ENCODE measurements around the gene IZUMO1R. TPM values are rescaled to one million over a fixed set of nuclear protein-coding genes. Genes with fewer than 3 reads are reported as not detected.

Gene IZUMO1R
- total RNA-seq, 1 experiment from 2014 or later = not detected

- no TSS peak for BruUV-seq (replicated peaks)
- H3K27ac ChIP-seq (ENCODE audit: low read length) = no peak overlapping the region
- H3K27me3 ChIP-seq (ENCODE audit: low read length) = no peaks in the 10 kb centered on the region
- CTCF ChIA-PET = no interaction called here
- no peak overlapping the region for H2AFZ ChIP-seq (ENCODE audit: low read length)
- H3F3A ChIP-seq (ENCODE audit: low read length, unreplicated experiment) = no peaks in the 10 kb centered on the region
- DNase-seq = peak; percentile 75
- H3K4me2 ChIP-seq (ENCODE audit: low read length) = no peak overlapping the region
- H4K20me1 ChIP-seq (ENCODE audit: low read length) = no peaks in the 10 kb centered on the region
- H3K9ac ChIP-seq (ENCODE audit: low read length) = no peak overlapping the region
- H3K4me1 ChIP-seq (ENCODE audit: insufficient read depth, low read length) = peaks cover 3% of the 10 kb centered on the region
- POLR2A ChIA-PET (ENCODE audit: unreplicated experiment) = no interaction called here
- intact Hi-C loops (cut with micrococcal nuclease) = loop anchor here (1.0 to 2.0 kb wide), 2 partner anchors 91 to 179 kb away; no protein-coding TSS in a partner anchor
- H3K9me2 ChIP-seq (replicated peaks; ENCODE audit: low read length) = no peaks in the 10 kb centered on the region
- TF ChIP-seq EZH2phosphoT487 (IDR thresholded peaks at IDR 0.05; ENCODE audit: borderline replicate concordance, low read length) (no peak), CTCF (conservative IDR thresholded peaks at IDR 0.05; ENCODE audit: low read depth, low read length) (peak; percentile 78)
- no peak overlapping the region for H3K4me3 ChIP-seq (ENCODE audit: low read length)
- no peaks in the 10 kb centered on the region for H3K79me2 ChIP-seq (ENCODE audit: low read length)
- peak; percentile 69 for ATAC-seq
- no peaks in the 10 kb centered on the region for H3K36me3 ChIP-seq (ENCODE audit: low read depth, low read length)
- H3K9me3 ChIP-seq (ENCODE audit: low read length) = no peaks in the 10 kb centered on the region
Observed at GRCh38 chr11:94325681-94326080, 21.3 kb downstream of the IZUMO1R start.

- no peak overlapping the region for H3K27ac ChIP-seq (ENCODE audit: low read length)
- H3K27me3 ChIP-seq (ENCODE audit: low read length) = no peaks in the 10 kb centered on the region
- H3K9me3 ChIP-seq (ENCODE audit: low read length) = no peaks in the 10 kb centered on the region
- no peaks in the 10 kb centered on the region for H4K20me1 ChIP-seq (ENCODE audit: low read length)
- intact Hi-C loops (cut with micrococcal nuclease) = no loop called here
- H3K4me1 ChIP-seq (ENCODE audit: insufficient read depth, low read length) = peaks cover 9% of the 10 kb centered on the region
- ATAC-seq (no peak), DNase-seq (no peak)
- TF ChIP-seq EZH2phosphoT487 (IDR thresholded peaks at IDR 0.05; ENCODE audit: borderline replicate concordance, low read length) (no peak), EZH2 (IDR thresholded peaks at IDR 0.05; ENCODE audit: low read length, unreplicated experiment) (no peak), CTCF (conservative IDR thresholded peaks at IDR 0.05; ENCODE audit: low read depth, low read length) (no peak)
- H3K9ac ChIP-seq (ENCODE audit: low read length) = no peak overlapping the region
- CTCF ChIA-PET = no interaction called here
- no peaks in the 10 kb centered on the region for H3K36me3 ChIP-seq (ENCODE audit: low read depth, low read length)
- no peak overlapping the region for H3K4me2 ChIP-seq (ENCODE audit: low read length)
- no peaks in the 10 kb centered on the region for H3F3A ChIP-seq (ENCODE audit: low read length, unreplicated experiment)
- POLR2A ChIA-PET (ENCODE audit: unreplicated experiment) = no interaction called here
- no peak overlapping the region for H3K4me3 ChIP-seq (ENCODE audit: low read length)
- H3K79me2 ChIP-seq (ENCODE audit: low read length) = no peaks in the 10 kb centered on the region
- no peak overlapping the region for H2AFZ ChIP-seq (ENCODE audit: low read length)
- no peaks in the 10 kb centered on the region for H3K9me2 ChIP-seq (replicated peaks; ENCODE audit: low read length)
- no TSS peak for BruUV-seq (replicated peaks)
Observed at GRCh38 chr11:94326947-94327346, 22.6 kb downstream of the IZUMO1R start.

GRCh38 chr11:94328587-94329080, 24.3 kb downstream of the IZUMO1R start:
- intact Hi-C loops (cut with micrococcal nuclease) = no loop called here
- no peak for TF ChIP-seq EZH2 (IDR thresholded peaks at IDR 0.05; ENCODE audit: low read length, unreplicated experiment)
- no peak for TF ChIP-seq EZH2phosphoT487 (IDR thresholded peaks at IDR 0.05; ENCODE audit: borderline replicate concordance, low read length)
- TF ChIP-seq CTCF (conservative IDR thresholded peaks at IDR 0.05; ENCODE audit: low read depth, low read length) = no peak

More at GRCh38 chr11:94328587-94329080, 24.3 kb downstream of the IZUMO1R start:
- no peak overlapping the region for H3K27ac ChIP-seq (ENCODE audit: low read length)
- H3K4me3 ChIP-seq (ENCODE audit: low read length) = no peak overlapping the region
- H3K36me3 ChIP-seq (ENCODE audit: low read depth, low read length) = no peaks in the 10 kb centered on the region
- H3K79me2 ChIP-seq (ENCODE audit: low read length) = no peaks in the 10 kb centered on the region
- no peaks in the 10 kb centered on the region for H3K9me2 ChIP-seq (replicated peaks; ENCODE audit: low read length)
- peaks cover 9% of the 10 kb centered on the region for H3K4me1 ChIP-seq (ENCODE audit: insufficient read depth, low read length)
- BruUV-seq (replicated peaks) = no TSS peak
- H3F3A ChIP-seq (ENCODE audit: low read length, unreplicated experiment) = no peaks in the 10 kb centered on the region
- H3K27me3 ChIP-seq (ENCODE audit: low read length) = no peaks in the 10 kb centered on the region
- ChIA-PET POLR2A (ENCODE audit: unreplicated experiment) (no interaction called here), CTCF (no interaction called here)
- H4K20me1 ChIP-seq (ENCODE audit: low read length) = no peaks in the 10 kb centered on the region
- H2AFZ ChIP-seq (ENCODE audit: low read length) = no peak overlapping the region
- no peak overlapping the region for H3K9ac ChIP-seq (ENCODE audit: low read length)
- ATAC-seq (no peak), DNase-seq (no peak)
- no peaks in the 10 kb centered on the region for H3K9me3 ChIP-seq (ENCODE audit: low read length)
- no peak overlapping the region for H3K4me2 ChIP-seq (ENCODE audit: low read length)
